ENCODE data around the gene SSU72. TPM values are rescaled to one million over a fixed set of nuclear protein-coding genes. Genes with fewer than 3 reads are reported as not detected.

Gene SSU72
- total RNA-seq = 38.5 TPM
- 83.5 TPM for polyA plus RNA-seq

- under 1% methylated on average over 87 of the region's 87 CpGs for WGBS
Observed at GRCh38 chr1:1574721-1575537, at the start of gene SSU72. Gene SSU72, minus strand, starts transcription at chr1:1574863. Its CDS starts 306 bp downstream, at chr1:1574557.

DNA sequence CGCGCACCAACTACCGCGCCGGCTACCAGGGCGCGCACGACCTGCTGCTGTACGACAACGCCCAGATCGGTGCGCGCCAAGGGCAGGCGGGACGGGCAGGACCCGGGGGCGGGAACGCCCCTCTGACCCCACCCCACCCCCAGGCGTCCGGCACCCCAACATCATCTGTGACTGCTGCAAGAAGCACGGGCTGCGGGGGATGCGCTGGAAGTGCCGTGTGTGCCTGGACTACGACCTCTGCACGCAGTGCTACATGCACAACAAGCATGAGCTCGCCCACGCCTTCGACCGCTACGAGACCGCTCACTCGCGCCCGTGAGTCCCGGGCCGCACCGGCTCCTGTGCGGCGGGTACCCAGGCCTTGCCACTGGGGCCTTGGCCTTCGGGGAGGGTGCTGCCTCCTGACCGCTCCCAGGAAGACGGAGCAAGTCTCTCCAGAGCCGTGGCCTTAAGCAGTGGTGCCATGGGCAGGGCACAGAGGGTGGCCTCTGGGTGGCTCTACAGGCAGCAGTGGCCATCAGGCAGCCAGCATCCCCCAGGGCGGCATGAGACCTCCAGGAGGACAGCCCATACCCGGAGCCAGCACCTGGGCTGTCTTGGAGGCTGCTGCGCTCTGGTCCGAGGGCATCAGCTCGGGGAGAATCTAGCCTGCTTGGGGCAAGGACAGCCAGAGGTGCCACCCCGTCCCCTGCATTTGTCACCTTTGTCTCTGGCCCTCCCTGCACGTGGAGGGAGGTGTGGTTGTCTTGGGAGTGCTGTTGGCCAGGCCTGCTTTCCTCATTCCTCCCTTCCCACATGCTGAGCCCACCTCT is 49.2 kb upstream of the SSU72 start:
- H3K36me3 ChIP-seq (ENCODE audit: insufficient read depth) = no peaks in the 10 kb centered on the region
- no peak for DNase-seq (ENCODE audit: extremely low spot score)
- WGBS = 93% methylated on average over 51 of the region's 51 CpGs

More at GRCh38 chr1:1574721-1575537, at the start of gene SSU72:
- Histone ChIP-seq H3K27ac (ENCODE audit: low read depth) (peak within 1 kb of the TSS; percentile 100), H3K4me1 (ENCODE audit: insufficient read depth) (no peaks in the 10 kb centered on the region), H3K4me3 (ENCODE audit: low read depth, low read length) (peak within 1 kb of the TSS; percentile 100), H3K36me3 (ENCODE audit: insufficient read depth) (no peaks in the 10 kb centered on the region)
- DNase-seq (ENCODE audit: extremely low spot score) = peak; percentile 72

DNA sequence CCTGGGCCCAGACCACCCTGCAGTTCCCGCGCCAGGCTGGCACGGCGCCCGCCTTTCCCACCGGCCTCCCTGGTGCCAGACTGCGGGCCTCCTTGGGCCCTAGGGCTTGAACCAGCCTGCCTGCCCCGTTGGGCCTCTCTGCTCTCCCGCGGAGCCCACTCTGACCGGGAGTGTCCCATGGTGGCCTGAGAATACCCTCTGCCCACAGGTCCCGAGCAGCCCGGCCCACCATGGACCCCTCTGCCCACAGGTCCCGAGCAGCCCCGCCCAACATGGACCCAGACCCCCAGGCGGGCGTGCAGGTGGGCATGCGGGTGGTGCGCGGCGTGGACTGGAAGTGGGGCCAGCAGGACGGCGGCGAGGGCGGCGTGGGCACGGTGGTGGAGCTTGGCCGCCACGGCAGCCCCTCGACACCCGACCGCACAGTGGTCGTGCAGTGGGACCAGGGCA is 48.5 kb upstream of the SSU72 start:
- Histone ChIP-seq H3K27ac (ENCODE audit: low read depth) (no peak overlapping the region), H3K4me1 (ENCODE audit: insufficient read depth) (no peaks in the 10 kb centered on the region), H3K4me3 (ENCODE audit: low read depth, low read length) (no peak overlapping the region), H3K36me3 (ENCODE audit: insufficient read depth) (no peaks in the 10 kb centered on the region)
- WGBS = 95% methylated on average over 33 of the region's 33 CpGs
- DNase-seq (ENCODE audit: extremely low spot score) = no peak

More for the DNA sequence above, 49.2 kb upstream of the SSU72 start:
- Histone ChIP-seq H3K4me1 (ENCODE audit: insufficient read depth) (no peaks in the 10 kb centered on the region), H3K4me3 (ENCODE audit: low read depth, low read length) (no peak overlapping the region), H3K27ac (ENCODE audit: low read depth) (no peak overlapping the region)

DNA sequence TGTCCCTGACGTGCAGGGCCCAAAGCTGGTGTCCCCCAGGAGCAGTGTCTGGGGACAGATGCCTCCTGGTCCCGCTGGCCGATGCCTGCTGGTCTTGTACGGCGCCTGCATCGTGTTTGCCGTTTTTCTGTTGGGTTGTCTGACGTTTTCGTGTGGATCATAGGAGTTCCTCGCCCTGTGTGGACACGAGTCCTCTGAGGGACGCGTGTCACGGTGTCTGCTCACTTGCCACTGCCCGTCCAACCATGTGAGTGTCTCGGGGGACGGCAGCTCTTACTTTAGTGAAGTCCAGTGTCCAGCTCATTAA is 48.1 kb upstream of the SSU72 start:
- Histone ChIP-seq H3K4me3 (ENCODE audit: low read depth, low read length) (no peak overlapping the region), H3K4me1 (ENCODE audit: insufficient read depth) (no peaks in the 10 kb centered on the region), H3K36me3 (ENCODE audit: insufficient read depth) (no peaks in the 10 kb centered on the region), H3K27ac (ENCODE audit: low read depth) (no peak overlapping the region)
- WGBS = 87% methylated on average over 17 of the region's 17 CpGs
- no peak for DNase-seq (ENCODE audit: extremely low spot score)

DNA sequence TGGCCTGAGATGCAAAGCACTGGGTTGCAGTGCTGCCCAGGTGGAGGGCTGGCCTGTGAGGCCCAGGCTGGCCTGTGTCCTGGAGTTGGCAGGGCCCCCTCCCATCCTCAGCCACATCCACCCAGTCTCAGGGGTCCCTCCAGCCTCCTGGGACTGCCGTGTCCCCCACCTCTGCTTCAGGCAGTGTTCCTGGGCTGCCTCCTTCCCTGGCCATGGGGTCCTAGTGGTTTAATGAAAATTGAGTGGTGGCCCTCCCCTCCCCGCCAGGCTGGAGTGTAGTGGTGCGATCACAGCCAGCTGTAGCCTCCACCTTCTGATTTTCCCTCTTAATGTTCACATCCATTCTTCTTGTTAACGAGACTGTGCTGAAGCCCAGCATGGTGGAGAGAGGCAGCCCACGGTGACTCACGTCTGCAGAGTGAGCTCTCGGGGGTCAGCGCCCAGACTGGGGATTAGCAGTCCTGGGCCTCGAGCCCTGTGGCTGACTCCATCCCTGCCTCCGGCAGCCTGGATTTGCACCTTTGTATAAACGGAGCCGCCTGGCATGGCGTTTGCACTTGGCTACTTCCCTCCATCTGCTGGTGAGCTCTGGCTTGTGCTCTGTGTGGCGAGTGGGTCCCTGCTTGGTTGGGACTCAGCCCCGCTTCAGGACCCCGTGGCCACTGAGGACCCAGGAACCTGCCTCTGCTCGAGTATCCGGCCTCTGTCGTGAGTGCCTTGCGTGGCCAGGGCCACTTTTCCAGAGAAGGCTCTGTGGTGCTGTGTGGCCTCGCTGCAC is 47.5 kb upstream of the SSU72 start:
- no peaks in the 10 kb centered on the region for H3K36me3 ChIP-seq (ENCODE audit: insufficient read depth)
- H3K27ac ChIP-seq (ENCODE audit: low read depth) = no peak overlapping the region
- 49% methylated on average over 21 of the region's 21 CpGs for WGBS
- H3K4me3 ChIP-seq (ENCODE audit: low read depth, low read length) = no peak overlapping the region
- DNase-seq (ENCODE audit: extremely low spot score) = no peak
- no peaks in the 10 kb centered on the region for H3K4me1 ChIP-seq (ENCODE audit: insufficient read depth)

DNA sequence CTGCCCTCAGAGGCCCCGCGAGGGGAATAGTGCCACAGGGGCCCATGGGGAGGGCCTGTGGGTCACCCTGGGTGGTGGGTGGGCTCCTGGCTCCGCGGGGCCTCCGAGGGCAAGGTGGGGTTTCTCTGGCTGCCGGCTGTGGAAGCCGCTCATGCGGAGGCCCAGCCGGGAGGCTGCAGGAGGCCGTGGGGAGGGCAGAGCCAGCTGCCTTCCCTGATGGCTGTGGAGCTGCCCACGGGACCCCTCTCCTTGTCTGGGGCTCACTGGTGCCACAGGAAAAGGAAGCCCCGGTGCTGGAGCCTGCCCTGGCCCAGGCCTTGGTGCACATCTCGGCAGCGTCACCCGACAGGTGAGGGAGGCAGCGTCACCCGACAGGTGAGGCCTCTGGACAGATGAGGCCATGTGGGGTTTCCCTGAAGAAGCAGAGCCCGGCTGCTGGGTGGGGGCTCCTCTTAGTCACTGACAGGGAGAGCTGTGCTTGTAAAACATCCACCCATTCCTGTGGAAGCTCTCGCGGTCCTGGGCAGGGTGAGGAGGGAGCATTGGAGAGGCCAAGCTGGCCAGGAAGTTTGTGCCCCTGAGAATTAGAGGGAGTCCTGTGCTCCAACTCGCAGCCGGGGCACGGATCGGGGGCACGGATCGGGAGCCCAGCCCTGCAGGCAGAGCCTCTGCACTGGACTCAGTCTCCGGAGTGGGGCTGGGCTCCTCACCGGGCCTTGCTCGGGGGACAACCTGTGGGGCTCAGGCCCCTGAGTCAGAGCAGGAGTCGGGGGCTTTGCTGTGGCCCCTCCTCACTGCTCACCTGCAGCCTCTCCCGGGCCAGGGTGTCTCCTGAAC is 46.7 kb upstream of the SSU72 start:
- Histone ChIP-seq H3K27ac (ENCODE audit: low read depth) (no peak overlapping the region), H3K4me1 (ENCODE audit: insufficient read depth) (no peaks in the 10 kb centered on the region), H3K36me3 (ENCODE audit: insufficient read depth) (no peaks in the 10 kb centered on the region), H3K4me3 (ENCODE audit: low read depth, low read length) (no peak overlapping the region)
- DNase-seq (ENCODE audit: extremely low spot score) = no peak
- 83% methylated on average over 31 of the region's 31 CpGs for WGBS

DNA sequence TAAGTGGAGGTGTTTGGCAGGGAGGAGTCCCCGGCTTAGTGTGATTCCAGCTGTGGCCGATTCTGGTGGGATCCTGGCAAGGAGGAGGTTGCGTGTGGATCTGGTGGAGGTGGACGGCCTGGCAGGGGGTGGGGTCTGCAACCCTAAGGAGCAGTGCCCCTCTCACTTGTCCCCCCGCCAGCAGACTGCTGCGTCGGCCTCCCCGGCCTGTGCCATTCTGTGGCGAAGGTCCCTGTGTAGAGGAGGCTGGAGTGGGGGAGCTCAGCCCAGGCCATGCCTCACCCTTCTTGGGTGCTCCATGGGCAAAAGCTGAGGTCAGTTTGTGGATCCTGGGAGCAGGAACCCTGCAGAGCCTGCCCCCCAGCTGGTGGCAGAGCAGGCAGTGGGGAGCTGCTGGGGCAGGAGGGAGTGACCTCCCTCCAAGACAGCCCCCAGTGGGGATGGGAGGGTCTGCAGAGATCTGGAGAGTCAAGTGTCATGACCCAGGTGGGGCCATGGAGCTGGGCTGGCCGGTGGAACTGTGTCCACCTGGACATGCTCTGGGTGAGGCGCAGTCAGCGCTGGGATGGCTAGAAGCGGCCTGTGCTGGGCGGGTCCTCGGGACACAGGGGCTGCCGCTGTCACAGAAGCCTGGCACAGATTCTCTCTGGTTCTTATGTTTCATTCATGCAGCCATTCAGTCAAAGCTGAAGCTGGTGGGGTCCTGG is 45.9 kb upstream of the SSU72 start:
- H3K4me1 ChIP-seq (ENCODE audit: insufficient read depth) = no peaks in the 10 kb centered on the region
- WGBS = 88% methylated on average over 16 of the region's 16 CpGs
- no peak for DNase-seq (ENCODE audit: extremely low spot score)
- no peak overlapping the region for H3K4me3 ChIP-seq (ENCODE audit: low read depth, low read length)
- H3K27ac ChIP-seq (ENCODE audit: low read depth) = no peak overlapping the region
- H3K36me3 ChIP-seq (ENCODE audit: insufficient read depth) = no peaks in the 10 kb centered on the region

- Histone ChIP-seq H3K27ac (ENCODE audit: low read depth) (no peak overlapping the region), H3K36me3 (ENCODE audit: insufficient read depth) (no peaks in the 10 kb centered on the region), H3K4me3 (ENCODE audit: low read depth, low read length) (no peak overlapping the region), H3K4me1 (ENCODE audit: insufficient read depth) (no peaks in the 10 kb centered on the region)
- WGBS = 79% methylated on average over 14 of the region's 14 CpGs
- no peak for DNase-seq (ENCODE audit: extremely low spot score)
Observed at GRCh38 chr1:1619917-1620361, 45.3 kb upstream of the SSU72 start.

DNA sequence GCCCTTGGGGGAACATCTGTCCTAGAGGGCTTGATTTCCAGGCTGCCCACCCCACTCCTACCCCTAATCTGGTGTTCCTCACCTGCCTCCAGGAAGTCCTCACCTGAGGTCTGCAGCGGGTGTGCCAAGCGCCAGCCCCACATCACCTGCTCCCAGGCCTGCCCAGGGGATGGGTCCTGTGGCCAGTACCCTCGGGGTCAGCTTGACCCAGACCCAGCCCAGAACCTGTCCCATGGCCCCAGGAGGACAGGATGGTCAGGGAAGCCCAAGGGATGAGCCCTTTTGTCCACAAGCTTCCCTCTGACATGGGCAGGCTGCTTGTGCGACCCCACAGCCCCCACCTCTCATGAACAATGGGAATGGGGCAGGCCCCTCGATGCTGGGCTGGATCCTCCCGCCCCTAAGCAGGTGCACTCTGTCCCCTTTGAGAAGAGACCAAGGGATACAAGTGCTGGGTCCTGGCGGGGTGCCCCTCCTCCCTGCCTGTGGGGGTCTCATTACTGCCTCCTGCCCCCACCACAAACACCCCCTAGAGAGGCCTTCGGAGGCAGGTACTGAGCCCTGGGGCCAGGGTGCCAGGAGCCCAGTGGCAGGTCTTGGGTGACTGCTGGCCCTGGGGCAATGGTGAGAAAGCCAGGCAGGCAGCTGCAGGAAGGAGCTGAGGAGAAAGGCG is 43.9 kb upstream of the SSU72 start:
- no peak for DNase-seq (ENCODE audit: extremely low spot score)
- Histone ChIP-seq H3K36me3 (ENCODE audit: insufficient read depth) (no peaks in the 10 kb centered on the region), H3K4me1 (ENCODE audit: insufficient read depth) (no peaks in the 10 kb centered on the region), H3K27ac (ENCODE audit: low read depth) (no peak overlapping the region), H3K4me3 (ENCODE audit: low read depth, low read length) (no peak overlapping the region)
- WGBS = 94% methylated on average over 9 of the region's 9 CpGs

- Histone ChIP-seq H3K36me3 (ENCODE audit: insufficient read depth) (no peaks in the 10 kb centered on the region), H3K4me1 (ENCODE audit: insufficient read depth) (no peaks in the 10 kb centered on the region), H3K4me3 (ENCODE audit: low read depth, low read length) (no peak overlapping the region), H3K27ac (ENCODE audit: low read depth) (no peak overlapping the region)
- WGBS = 91% methylated on average over 6 of the region's 6 CpGs
- no peak for DNase-seq (ENCODE audit: extremely low spot score)
Observed at GRCh38 chr1:1617925-1618324, 43.3 kb upstream of the SSU72 start.

DNA sequence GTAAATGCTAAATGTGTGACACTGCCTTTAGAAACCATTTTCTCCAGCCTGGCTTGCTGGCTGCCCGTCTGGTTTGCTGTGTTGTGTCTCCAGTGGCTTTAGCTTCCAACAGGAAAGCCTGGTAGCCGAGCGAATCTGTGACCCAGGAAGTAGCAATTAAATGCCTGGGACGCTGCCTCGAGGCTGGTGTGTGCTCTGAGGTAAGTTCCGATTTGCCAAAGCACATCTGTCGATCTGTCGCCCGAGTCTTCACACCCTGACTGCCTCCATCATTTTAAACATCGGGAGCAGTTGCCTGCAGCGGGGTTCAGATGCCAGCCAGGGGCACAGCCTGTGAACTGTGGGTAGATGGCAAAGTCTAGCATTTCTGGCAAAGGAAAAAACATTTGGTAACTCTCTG is 42.9 kb upstream of the SSU72 start:
- Histone ChIP-seq H3K4me3 (ENCODE audit: low read depth, low read length) (no peak overlapping the region), H3K36me3 (ENCODE audit: insufficient read depth) (no peaks in the 10 kb centered on the region), H3K4me1 (ENCODE audit: insufficient read depth) (no peaks in the 10 kb centered on the region), H3K27ac (ENCODE audit: low read depth) (no peak overlapping the region)
- DNase-seq (ENCODE audit: extremely low spot score) = no peak
- WGBS = 91% methylated on average over 11 of the region's 11 CpGs

- 80% methylated on average over 19 of the region's 19 CpGs for WGBS
- Histone ChIP-seq H3K4me3 (ENCODE audit: low read depth, low read length) (peak overlapping the region; percentile 86), H3K27ac (ENCODE audit: low read depth) (no peak overlapping the region), H3K4me1 (ENCODE audit: insufficient read depth) (no peaks in the 10 kb centered on the region), H3K36me3 (ENCODE audit: insufficient read depth) (no peaks in the 10 kb centered on the region)
- DNase-seq (ENCODE audit: extremely low spot score) = no peak
Observed at GRCh38 chr1:1616838-1617237, 42.2 kb upstream of the SSU72 start.
